Lung microvascular endothelial cell (primary cell): Measurements from ENCODE around the gene NUDT19. TPM values are rescaled to one million over a fixed set of nuclear protein-coding genes. Genes with fewer than 3 reads are reported as not detected.

Experiments
- total RNA-seq: library from RNA; depleted of rRNA; stranded (reverse); fragments of >200 nt; gene quantifications from 2 replicates; pipeline ENCODE4 v1.2.1, GENCODE V29; 2014

Gene NUDT19
- total RNA-seq, 1 donor from 2014 or later, result 11.3 TPM

Other genes starting within 250 kb of the NUDT19 start
- 70.6 and 76.6 TPM in 2 replicates for gene PDCD5, start 110.6 kb upstream of the NUDT19 start, total RNA-seq
- 20.5 and 31.9 TPM in 2 replicates for gene ANKRD27, start 16.6 kb upstream of the NUDT19 start, total RNA-seq
- gene RGS9BP, start 16.0 kb upstream of the NUDT19 start, total RNA-seq, result 0.22 and 0.79 TPM in 2 replicates
- 0.40 and 1.5 TPM in 2 replicates for gene TDRD12, start 27.9 kb downstream of the NUDT19 start, total RNA-seq
- gene SLC7A9, start 177.9 kb downstream of the NUDT19 start, total RNA-seq, result 0.20 TPM in 1 of 2 replicates, not detected in the other